Mesenchymal stem cell (in vitro differentiated cells and primary cell): ENCODE data around the gene TTI1.

Source experiments
- DNase-seq: peaks from one replicate; pipeline ENCODE4 v3.0.0-alpha.2; 2013
- H2AFZ ChIP-seq: one replicate; pipeline ENCODE4 v1.6.1; 2013; ENCODE audit warnings: low read depth, mild to moderate bottlenecking, control low read depth, inconsistent platforms, low read length, moderate library complexity
- H2AK5ac ChIP-seq: 2 replicates; pipeline ENCODE4 v1.6.1; 2013; ENCODE audit warnings: low read length, moderate library complexity, mild to moderate bottlenecking, inconsistent platforms; ENCODE audit not compliant: severe bottlenecking
- H2BK120ac ChIP-seq: one replicate; pipeline ENCODE4 v1.6.1; 2013; ENCODE audit warnings: low read depth, mild to moderate bottlenecking, inconsistent platforms, low read length, moderate library complexity
- H2BK12ac ChIP-seq, 2 experiments: one replicate each; pipeline ENCODE4 v1.6.1; 2013; ENCODE audit warnings: inconsistent platforms in 2 of 2, low read length in 2 of 2, mild to moderate bottlenecking in 2 of 2, moderate library complexity in 2 of 2, control low read depth in 1 of 2
- H2BK15ac ChIP-seq: one replicate; pipeline ENCODE4 v1.6.1; 2013; ENCODE audit warnings: mild to moderate bottlenecking, low read depth, inconsistent platforms; ENCODE audit not compliant: poor library complexity, severe bottlenecking
- H2BK5ac ChIP-seq: 2 replicates; pipeline ENCODE4 v1.6.1; 2013; ENCODE audit warnings: low read depth, mild to moderate bottlenecking, low read length, control low read depth, inconsistent platforms; ENCODE audit not compliant: poor library complexity, severe bottlenecking
- H3K14ac ChIP-seq, 2 experiments: one replicate each; pipeline ENCODE4 v1.6.1; 2013; ENCODE audit warnings: inconsistent platforms in 2 of 2, low read length in 2 of 2, control low read depth in 1 of 2, mild to moderate bottlenecking in 1 of 2, moderate library complexity in 1 of 2
- H3K18ac ChIP-seq, 2 experiments: one replicate each; pipeline ENCODE4 v1.6.1; 2013; ENCODE audit warnings: inconsistent platforms in 2 of 2, low read length in 2 of 2, control low read depth in 1 of 2, low read depth in 1 of 2, mild to moderate bottlenecking in 1 of 2
- H3K23ac ChIP-seq, 2 experiments: one replicate each; pipeline ENCODE4 v1.6.1; 2013; ENCODE audit warnings: inconsistent platforms in 2 of 2, low read length in 2 of 2, mild to moderate bottlenecking in 2 of 2, moderate library complexity in 2 of 2, control low read depth in 1 of 2
- H3K27ac ChIP-seq: 2 replicates; pipeline ENCODE4 v1.5.1; 2013; ENCODE audit warnings: mild to moderate bottlenecking, moderate library complexity, low read length, control low read depth, inconsistent platforms; ENCODE audit not compliant: poor library complexity, severe bottlenecking
- H3K27me3 ChIP-seq, 2 experiments: 2 replicates each; pipeline versions ENCODE4 v1.6.1 to v1.7.0; 2013; ENCODE audit warnings: low read length in 2 of 2, mild to moderate bottlenecking in 2 of 2, moderate library complexity in 2 of 2, control low read depth in 1 of 2, inconsistent platforms in 1 of 2; ENCODE audit not compliant: control insufficient read depth in 1 of 2, insufficient read depth in 1 of 2
- H3K36me3 ChIP-seq, 2 experiments: 2 replicates each; pipeline versions ENCODE4 v1.6.1 to v1.7.0; 2013; ENCODE audit warnings: low read length in 2 of 2, control low read depth in 1 of 2, inconsistent platforms in 1 of 2, low read depth in 1 of 2, mild to moderate bottlenecking in 1 of 2; ENCODE audit not compliant: insufficient read depth in 2 of 2, control insufficient read depth in 1 of 2
- H3K4ac ChIP-seq, 2 experiments: one replicate each; pipeline ENCODE4 v1.6.1; 2013; ENCODE audit warnings: inconsistent platforms in 2 of 2, low read length in 2 of 2, mild to moderate bottlenecking in 2 of 2, moderate library complexity in 2 of 2, control low read depth in 1 of 2, low read depth in 1 of 2
- H3K4me1 ChIP-seq: 2 replicates; pipeline ENCODE4 v1.6.1; 2013; ENCODE audit warnings: low read depth, low read length, control low read depth; ENCODE audit not compliant: control insufficient read depth, insufficient read depth
- H3K4me2 ChIP-seq: 2 replicates; pipeline ENCODE4 v1.6.1; 2013; ENCODE audit warnings: low read length, mild to moderate bottlenecking, inconsistent platforms; ENCODE audit not compliant: poor library complexity, severe bottlenecking
- H3K4me3 ChIP-seq, 2 experiments: 2 replicates each; pipeline versions ENCODE4 v1.5.1 to v1.7.0; 2013; ENCODE audit warnings: low read length in 2 of 2, mild to moderate bottlenecking in 2 of 2, control low read depth in 1 of 2, low read depth in 1 of 2; ENCODE audit not compliant: insufficient read depth in 1 of 2
- H3K79me1 ChIP-seq: replicated peaks from 2 replicates; pipeline ENCODE4 v1.6.1; 2013; ENCODE audit warnings: mild to moderate bottlenecking, control low read depth, low read length, inconsistent platforms; ENCODE audit not compliant: poor library complexity, severe bottlenecking
- H3K9ac ChIP-seq: 2 replicates; pipeline ENCODE4 v1.7.0; 2013; ENCODE audit warnings: mild to moderate bottlenecking, low read length, moderate library complexity
- H3K9me3 ChIP-seq: 2 replicates; pipeline ENCODE4 v1.7.0; 2013; ENCODE audit warnings: mild to moderate bottlenecking, low read length; ENCODE audit not compliant: control insufficient read depth
- H4K8ac ChIP-seq: one replicate; pipeline ENCODE4 v1.6.1; 2013; ENCODE audit warnings: inconsistent platforms, mild to moderate bottlenecking, low read length, moderate library complexity
- H4K91ac ChIP-seq: one replicate; pipeline ENCODE4 v1.6.1; 2013; ENCODE audit warnings: mild to moderate bottlenecking, low read length, inconsistent platforms
- WGBS: methylation state at CpG from one replicate; pipeline ENCODE4 v1.1.7; 2013; ENCODE audit warnings: mixed read lengths; 5-methylcytosine and 5-hydroxymethylcytosine counted together

The TTI1 gene

GRCh38 chr20:37988306-37988954, 44.8 kb downstream of the TTI1 start:
- 78% methylated on average over 5 of the region's 5 CpGs for WGBS
- Histone ChIP-seq H3K36me3 (peaks cover 11 to 47% of the 10 kb centered on the region in 2 experiments), H3K14ac (no peak overlapping the region)

GRCh38 chr20:37987602-37988290, 45.5 kb downstream of the TTI1 start:
- H3K4ac ChIP-seq, result no peak overlapping the region
- no peak for DNase-seq
- H2BK120ac ChIP-seq, result no peak overlapping the region

More at GRCh38 chr20:37988306-37988954, 44.8 kb downstream of the TTI1 start:
- Histone ChIP-seq H3K9me3 (no peaks in the 10 kb centered on the region), H3K27ac (no peak overlapping the region), H2AK5ac (no peak overlapping the region), H2BK15ac (no peak overlapping the region), H4K91ac (no peak overlapping the region), H3K4me1 (peaks cover 10% of the 10 kb centered on the region), H3K4me2 (no peak overlapping the region), H3K79me1 (peaks cover 2% of the 10 kb centered on the region), H3K4ac (no peak overlapping the region), H2AFZ (no peak overlapping the region), H2BK5ac (no peak overlapping the region), H3K9ac (no peak overlapping the region), H3K18ac (no peak overlapping the region), H3K27me3 (no peaks in the 10 kb centered on the region), H2BK120ac (no peak overlapping the region), H2BK12ac (no peak overlapping the region), H3K4me3 (no peak overlapping the region), H3K23ac (no peak overlapping the region), H4K8ac (no peak overlapping the region)
- peak; percentile 40 for DNase-seq

GRCh38 chr20:37986873-37987601, 46.2 kb downstream of the TTI1 start:
- peaks cover 2% of the 10 kb centered on the region for H3K79me1 ChIP-seq
- H2AK5ac ChIP-seq, result no peak overlapping the region
- H3K23ac ChIP-seq, result no peak overlapping the region
- no peak for DNase-seq
- H3K36me3 ChIP-seq, result peaks cover 16 to 54% of the 10 kb centered on the region in 2 experiments
- H3K27me3 ChIP-seq, result no peaks in the 10 kb centered on the region
- no peak overlapping the region for H2BK15ac ChIP-seq
- H3K18ac ChIP-seq, result no peak overlapping the region
- WGBS, result 91% methylated on average over 9 of the region's 9 CpGs
- no peak overlapping the region for H2BK120ac ChIP-seq
- H4K8ac ChIP-seq, result no peak overlapping the region
- no peak overlapping the region for H3K4ac ChIP-seq
- no peak overlapping the region for H3K4me2 ChIP-seq
- H3K9me3 ChIP-seq, result no peaks in the 10 kb centered on the region
- peaks cover 6% of the 10 kb centered on the region for H3K4me1 ChIP-seq
- H3K14ac ChIP-seq, result no peak overlapping the region
- H2BK12ac ChIP-seq, result no peak overlapping the region
- no peak overlapping the region for H3K27ac ChIP-seq
- no peak overlapping the region for H3K4me3 ChIP-seq
- no peak overlapping the region for H2AFZ ChIP-seq
- H2BK5ac ChIP-seq, result no peak overlapping the region
- no peak overlapping the region for H3K9ac ChIP-seq
- H4K91ac ChIP-seq, result no peak overlapping the region

More at GRCh38 chr20:37987602-37988290, 45.5 kb downstream of the TTI1 start:
- H3K23ac ChIP-seq, result no peak overlapping the region
- H3K27ac ChIP-seq, result no peak overlapping the region
- no peak overlapping the region for H2AK5ac ChIP-seq
- no peak overlapping the region for H3K4me2 ChIP-seq
- H3K79me1 ChIP-seq, result peaks cover 2% of the 10 kb centered on the region
- H3K18ac ChIP-seq, result no peak overlapping the region
- no peak overlapping the region for H3K4me3 ChIP-seq
- WGBS, result 80% methylated on average over 12 of the region's 12 CpGs
- H3K27me3 ChIP-seq, result no peaks in the 10 kb centered on the region
- no peak overlapping the region for H4K91ac ChIP-seq
- H2BK15ac ChIP-seq, result no peak overlapping the region
- H3K4me1 ChIP-seq, result peaks cover 8% of the 10 kb centered on the region
- H2BK12ac ChIP-seq, result no peak overlapping the region
- H2AFZ ChIP-seq, result no peak overlapping the region
- no peak overlapping the region for H2BK5ac ChIP-seq
- peaks cover 16 to 54% of the 10 kb centered on the region in 2 experiments for H3K36me3 ChIP-seq
- no peaks in the 10 kb centered on the region for H3K9me3 ChIP-seq
- H3K14ac ChIP-seq, result no peak overlapping the region
- H4K8ac ChIP-seq, result peak overlapping the region; percentile 31
- H3K9ac ChIP-seq, result no peak overlapping the region
